GM12801 (cell line): ENCODE results near the gene DSTN.

Experiments used
- CTCF ChIP-seq: IDR thresholded peaks from one replicate; pipeline ENCODE4 v1.5.1; 2011; ENCODE audit warnings: control low read depth; ENCODE audit not compliant: insufficient read length; ENCODE audit errors: extremely low read depth

The DSTN gene

GRCh38 chr20:17537959-17538358, 31.9 kb upstream of the DSTN start:
- no peak for TF ChIP-seq CTCF

- no peak for TF ChIP-seq CTCF
These were observed 31.2 kb upstream of the DSTN start for GRCh38 chr20:17538517-17539170.

- no peak for TF ChIP-seq CTCF
These were observed 28.3 kb upstream of the DSTN start for GRCh38 chr20:17541596-17541995.

- TF ChIP-seq CTCF, result no peak
These were observed 27.9 kb upstream of the DSTN start for GRCh38 chr20:17541996-17542395.

- TF ChIP-seq CTCF, result no peak
These were observed 27.4 kb upstream of the DSTN start for GRCh38 chr20:17542481-17542880.

- no peak for TF ChIP-seq CTCF
These were observed 26.9 kb upstream of the DSTN start for GRCh38 chr20:17542993-17543412.

- TF ChIP-seq CTCF, result no peak
These were observed 26.2 kb upstream of the DSTN start for GRCh38 chr20:17543531-17544131.

GRCh38 chr20:17545127-17545526, 24.7 kb upstream of the DSTN start:
- TF ChIP-seq CTCF, result no peak
